IPS-11a (cell line): ENCODE measurements around the gene UHRF1.
A peak's percentile ranks its signal among the peaks of the same experiment; 100 is the strongest.
"Not testable (repeated sequence)": the region's sequence is repeated elsewhere in the genome, so short reads cannot be mapped to it uniquely, and the experiment has no call there.

Experiments
- H3K4me3 ChIP-seq: one replicate; pipeline ENCODE4 v1.5.1; 2013; ENCODE audit warnings: low read depth, low read length, control low read depth

The UHRF1 gene

DNA sequence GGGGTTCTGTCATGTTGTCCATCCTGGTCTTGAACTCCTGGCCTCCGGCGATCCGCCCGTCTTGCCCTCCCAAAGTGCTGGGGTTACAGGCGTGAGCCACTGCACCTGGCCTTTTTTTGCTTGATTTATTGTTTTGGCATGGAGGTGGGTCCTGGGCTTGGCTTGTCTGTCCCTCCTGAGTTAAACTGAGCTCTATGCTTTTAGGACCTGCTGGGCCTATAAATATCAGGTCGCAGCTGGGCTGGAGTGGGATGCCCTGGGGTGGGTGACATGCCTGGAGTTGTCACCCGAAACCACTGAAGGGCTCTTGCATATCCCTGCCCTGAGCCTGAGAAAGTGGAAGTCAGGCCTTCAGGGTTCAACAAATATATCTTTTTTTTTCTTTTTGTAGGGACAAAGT is 12.2 kb upstream of the UHRF1 start:
- no peak overlapping the region for H3K4me3 ChIP-seq

DNA sequence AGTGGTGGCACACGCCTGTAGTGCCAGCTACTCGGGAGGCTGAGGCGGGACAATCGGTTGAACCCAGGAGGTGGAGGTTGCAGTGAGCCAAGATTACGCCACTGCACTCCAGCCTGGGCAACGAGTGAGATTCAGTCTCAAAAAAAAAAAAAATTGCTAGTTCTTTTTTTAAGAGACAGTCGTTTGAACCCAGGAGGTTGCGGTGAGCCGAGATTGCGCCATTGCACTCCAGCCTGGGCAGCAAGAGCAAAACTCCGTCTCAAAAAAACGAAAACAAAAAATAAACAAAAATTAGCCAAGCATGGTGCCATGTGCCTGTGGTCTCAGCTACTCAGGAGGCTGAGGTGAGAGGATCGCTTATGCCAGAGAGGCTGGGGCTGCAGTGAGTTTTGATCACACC is 8.4 kb upstream of the UHRF1 start:
- not testable (repeated sequence) for H3K4me3 ChIP-seq

DNA sequence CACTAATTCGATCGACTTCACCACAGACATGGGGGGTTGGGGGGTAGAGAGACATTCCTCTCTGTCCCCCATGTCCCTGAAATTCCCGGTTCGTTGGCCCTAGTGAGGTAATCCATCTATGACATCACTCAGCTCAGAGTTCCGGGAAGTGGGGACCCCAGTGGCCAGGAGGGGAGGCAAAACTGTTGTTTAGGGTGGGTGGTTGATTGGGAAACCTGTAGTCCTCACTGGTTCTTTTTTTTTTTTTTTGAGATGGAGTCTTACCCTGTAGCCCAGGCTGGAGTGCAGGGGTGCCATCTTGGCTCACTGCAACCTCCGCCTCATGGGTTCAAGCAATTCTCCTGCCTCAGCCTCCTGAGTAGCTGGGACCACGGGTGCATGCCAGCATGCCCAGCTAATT is 6.5 kb upstream of the UHRF1 start, which contains the start of gene ARRDC5:
Gene ARRDC5 (minus strand): TSS at position 101 of the 400 bp plus-strand sequence. CDS start 71 bp downstream, at position 30.
- H3K4me3 ChIP-seq, result no peak within 1 kb of the TSS

GRCh38 chr19:4904481-4904880 is 4.8 kb upstream of the UHRF1 start:
- no peak overlapping the region for H3K4me3 ChIP-seq

GRCh38 chr19:4906963-4907362 is 2.3 kb upstream of the UHRF1 start:
- no peak overlapping the region for H3K4me3 ChIP-seq

- no peak overlapping the region for H3K4me3 ChIP-seq
Measured at GRCh38 chr19:4908360-4908759, 941 bp upstream of the UHRF1 start.

- no peak overlapping the region for H3K4me3 ChIP-seq
Measured at GRCh38 chr19:4908781-4909155, 533 bp upstream of the UHRF1 start.

DNA sequence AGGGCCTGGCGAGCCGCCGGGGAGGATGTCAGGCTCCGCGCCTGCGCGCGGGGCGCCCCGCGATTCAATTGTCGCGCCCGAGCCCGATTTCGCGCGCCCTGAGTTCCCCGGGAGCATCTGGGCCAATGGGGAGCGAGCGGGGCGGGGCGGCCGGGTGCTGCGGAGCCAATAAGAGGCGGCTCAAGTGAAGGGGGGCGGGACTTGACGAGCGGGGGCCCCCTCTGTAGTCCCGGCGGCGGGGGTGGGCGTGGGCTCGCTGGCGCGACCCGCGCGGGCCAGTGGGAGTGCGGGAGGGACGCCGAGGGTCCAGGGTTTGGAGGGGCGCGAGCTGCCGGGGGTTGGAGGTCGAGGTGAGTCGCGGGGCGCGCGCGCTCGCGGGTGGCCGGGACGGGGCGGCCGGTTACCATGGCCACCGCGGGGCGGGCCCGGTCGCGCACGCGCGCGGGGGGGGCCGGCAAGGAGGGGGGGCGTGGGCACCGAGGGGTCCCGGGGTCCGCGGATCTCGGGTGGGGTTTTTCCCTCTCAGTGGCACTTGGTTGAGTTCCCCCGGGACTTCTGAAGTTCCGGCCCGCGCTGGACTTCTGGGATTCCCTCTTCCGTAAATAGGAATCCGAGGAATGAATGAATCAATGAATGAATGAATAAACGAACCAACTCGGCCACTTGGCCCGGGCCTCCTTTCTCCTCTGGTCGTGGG is 744 bp downstream of the UHRF1 start:
- peak overlapping the region; percentile 53 for H3K4me3 ChIP-seq

GRCh38 chr19:4910594-4911281 is 1.4 kb downstream of the UHRF1 start:
- peak overlapping the region; percentile 51 for H3K4me3 ChIP-seq

DNA sequence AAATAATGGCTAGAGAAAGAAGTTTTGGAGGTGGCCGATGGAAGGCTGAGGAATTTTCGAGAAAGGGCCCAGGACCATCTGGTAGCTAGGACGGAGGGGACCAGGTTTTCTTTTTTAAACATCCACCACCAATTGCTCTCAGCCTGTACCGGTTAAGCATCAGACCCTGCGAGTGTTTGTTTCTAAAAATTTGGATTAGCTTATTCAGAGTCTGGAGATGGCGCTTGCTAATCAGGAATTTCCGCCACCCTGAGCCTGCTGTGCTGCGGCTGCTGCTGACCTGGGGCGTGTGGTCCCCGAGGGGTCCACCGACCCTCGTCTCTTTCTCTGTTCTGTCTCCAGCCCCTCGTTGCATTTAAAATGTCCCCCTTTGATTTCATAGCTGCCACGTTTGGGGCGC is 2.0 kb downstream of the UHRF1 start:
- no peak overlapping the region for H3K4me3 ChIP-seq

DNA sequence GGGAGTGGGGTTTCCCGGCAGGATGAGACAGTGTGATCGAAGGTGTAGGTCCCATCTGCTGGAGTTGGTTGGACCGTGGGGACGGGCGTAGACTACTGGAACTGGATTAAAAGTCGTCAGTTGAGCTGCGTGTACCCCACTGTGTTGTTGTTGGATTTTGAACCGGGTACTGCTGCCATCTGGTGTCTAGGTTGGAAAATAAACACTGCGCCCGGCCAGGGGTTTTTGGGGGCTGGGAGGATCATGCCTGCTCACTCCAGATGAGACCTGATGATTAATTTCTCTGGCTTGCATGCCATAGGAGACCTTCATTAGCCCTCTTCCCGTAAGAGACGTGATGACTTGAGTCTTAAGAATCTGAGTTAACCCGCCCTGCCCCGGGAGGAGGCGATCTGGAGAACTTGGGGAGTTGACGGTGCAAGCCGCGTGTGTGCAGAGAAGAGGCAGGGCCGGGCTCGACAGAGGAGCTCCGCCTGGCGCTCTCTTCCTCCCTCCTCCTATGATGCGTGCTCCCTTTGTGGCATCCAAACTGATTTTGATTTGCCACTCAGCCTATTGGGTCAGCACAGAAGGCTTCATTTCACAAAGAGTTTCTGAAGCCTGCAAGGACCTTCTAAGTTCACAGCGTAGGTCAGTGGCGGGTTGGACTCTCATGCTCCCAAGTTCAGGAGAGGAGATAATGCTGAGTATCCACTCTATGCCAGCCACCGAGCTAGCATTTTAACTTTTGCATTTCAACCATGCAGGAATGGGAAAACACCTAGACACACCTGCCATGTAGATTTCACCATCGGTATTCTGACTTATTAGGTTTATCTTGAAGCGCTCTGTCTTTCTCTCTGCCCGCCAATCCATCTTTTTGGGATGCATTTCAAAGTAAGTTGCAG is 2.7 kb downstream of the UHRF1 start:
- no peak overlapping the region for H3K4me3 ChIP-seq

- no peak overlapping the region for H3K4me3 ChIP-seq
Measured at GRCh38 chr19:4913996-4914735, 4.9 kb downstream of the UHRF1 start.

GRCh38 chr19:4914736-4915501 is 5.6 kb downstream of the UHRF1 start:
- no peak overlapping the region for H3K4me3 ChIP-seq

GRCh38 chr19:4916292-4917082 is 7.2 kb downstream of the UHRF1 start:
- H3K4me3 ChIP-seq, result no peak overlapping the region

DNA sequence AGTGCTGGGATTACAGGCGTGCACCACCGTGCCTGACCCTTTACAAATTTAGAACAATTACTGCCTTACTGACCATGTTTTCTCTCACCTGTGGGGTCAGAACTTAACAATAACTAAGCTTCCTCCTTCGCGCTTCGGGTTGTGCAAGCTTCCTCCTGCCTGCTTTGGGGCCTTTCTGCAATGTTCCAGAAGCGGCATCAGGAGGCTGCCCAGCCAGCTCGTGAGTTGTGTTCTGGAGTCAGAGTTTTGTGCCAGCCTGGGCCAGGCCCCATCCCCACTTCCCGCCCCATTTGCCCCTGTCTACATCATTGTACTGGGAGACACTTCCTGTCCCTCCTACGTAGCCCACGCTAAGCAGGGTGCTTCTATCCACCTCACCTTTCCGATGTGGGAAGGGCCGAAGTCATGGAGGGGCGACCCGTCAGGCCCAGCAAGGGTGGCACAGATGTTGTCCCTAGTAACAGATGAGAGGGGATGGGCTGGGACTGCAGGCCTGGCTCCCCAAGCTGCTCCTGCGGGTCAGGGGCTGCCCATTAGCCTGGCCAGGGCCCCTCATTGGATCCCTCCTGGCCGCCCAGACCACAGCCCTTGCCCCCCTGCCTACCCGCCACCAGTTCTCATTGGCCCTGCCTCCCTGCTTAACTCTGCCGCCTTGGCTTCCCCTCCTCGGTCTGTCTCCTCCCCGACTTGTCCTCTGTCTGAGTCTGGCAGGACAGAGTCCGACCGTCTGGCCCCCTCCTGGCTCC is 13.4 kb downstream of the UHRF1 start:
- no peak overlapping the region for H3K4me3 ChIP-seq

DNA sequence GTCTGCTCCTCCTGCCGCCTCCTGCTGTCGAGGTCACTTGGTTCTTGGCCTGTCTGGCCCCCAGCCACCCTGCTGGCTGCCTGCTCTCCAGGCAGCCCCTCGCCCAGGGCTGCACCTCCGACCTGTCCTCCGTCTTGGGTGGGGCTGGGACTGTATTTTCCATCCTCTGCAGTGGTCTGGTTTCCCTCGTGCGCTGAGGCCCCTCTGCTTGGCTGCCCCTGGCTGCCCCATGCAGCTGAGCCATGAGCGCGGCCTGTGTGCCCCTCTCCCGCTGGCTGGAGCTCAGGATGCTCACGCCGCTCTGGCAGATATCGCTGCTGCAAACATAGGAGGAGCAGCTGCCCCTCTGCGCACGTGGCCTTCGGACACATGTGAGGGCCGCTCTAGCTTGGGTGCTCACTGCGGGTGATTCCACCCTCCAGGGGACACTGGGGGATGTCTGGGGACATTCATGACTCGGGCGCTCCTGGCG is 14.0 kb downstream of the UHRF1 start:
- H3K4me3 ChIP-seq, result no peak overlapping the region

GRCh38 chr19:4929186-4929585 is 19.9 kb downstream of the UHRF1 start:
- no peak overlapping the region for H3K4me3 ChIP-seq

DNA sequence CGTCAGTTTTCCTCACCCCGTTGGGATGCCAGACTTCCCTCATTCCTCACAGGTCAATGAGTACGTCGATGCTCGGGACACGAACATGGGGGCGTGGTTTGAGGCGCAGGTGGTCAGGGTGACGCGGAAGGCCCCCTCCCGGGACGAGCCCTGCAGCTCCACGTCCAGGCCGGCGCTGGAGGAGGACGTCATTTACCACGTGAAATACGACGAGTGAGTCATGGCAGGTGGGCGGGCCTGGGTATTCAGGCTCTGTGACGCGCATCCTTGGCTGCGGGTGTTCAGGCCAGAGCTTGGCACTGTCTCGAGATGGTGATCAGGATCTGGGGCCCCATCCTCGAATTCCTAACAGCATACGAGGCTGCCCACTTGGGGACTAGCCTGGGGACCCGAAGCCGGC is 21.4 kb downstream of the UHRF1 start:
- H3K4me3 ChIP-seq, result no peak overlapping the region

- H3K4me3 ChIP-seq, result no peak overlapping the region
Measured at GRCh38 chr19:4932711-4933110, 23.4 kb downstream of the UHRF1 start.
